Calu3 (cell line): ENCODE measurements around the gene TENM3. TPM values are rescaled to one million over a fixed set of nuclear protein-coding genes. Genes with fewer than 3 reads are reported as not detected.

Experiments used
- BruUV-seq: library from RNA; stranded (reverse); fragments of 400-500 nt; replicated peaks from 2 replicates; lab custom pipeline; 2021; lab: Mats Ljungman, UMichigan
- CTCF ChIA-PET: fragments of 300-600 bp; sonication (Branson Sonifier 250); formaldehyde crosslinking; loops from one replicate; lab custom pipeline; 2022; ENCODE audit warnings: antibody characterized with exemption; lab: Charles Lee
- DNase-seq: peaks from one replicate; pipeline ENCODE4 v3.0.0; 2022
- H3K27ac Mint-ChIP-seq: one replicate; pipeline ENCODE4 v1.8.0; 2022; ENCODE audit warnings: mixed read lengths; ENCODE audit not compliant: unreplicated experiment
- H3K27me3 Mint-ChIP-seq: one replicate; pipeline ENCODE4 v1.8.0; 2022; ENCODE audit warnings: mixed read lengths; ENCODE audit not compliant: unreplicated experiment
- H3K36me3 Mint-ChIP-seq: one replicate; pipeline ENCODE4 v1.8.0; 2022; ENCODE audit warnings: mild to moderate bottlenecking, moderate library complexity, mixed read lengths; ENCODE audit not compliant: insufficient read depth, unreplicated experiment
- H3K4me1 Mint-ChIP-seq: one replicate; pipeline ENCODE4 v1.8.0; 2022; ENCODE audit warnings: mild to moderate bottlenecking, low read depth, mixed read lengths; ENCODE audit not compliant: unreplicated experiment
- H3K4me3 Mint-ChIP-seq: one replicate; pipeline ENCODE4 v1.8.0; 2022; ENCODE audit warnings: mild to moderate bottlenecking, low read depth, moderate library complexity, mixed read lengths; ENCODE audit not compliant: unreplicated experiment
- H3K9me3 Mint-ChIP-seq: one replicate; pipeline ENCODE4 v1.8.0; 2022; ENCODE audit warnings: low read depth, mixed read lengths; ENCODE audit not compliant: unreplicated experiment
- intact Hi-C: fragments of 100-400 bp; cut with micrococcal nuclease; formaldehyde crosslinking; loops from one replicate; pipeline ENCODE4 v1.10.0; 2022; ENCODE audit not compliant: unreplicated experiment
- total RNA-seq: library from RNA; stranded (reverse); gene quantifications from 2 replicates; pipeline ENCODE4 v1.2.3, GENCODE V29; 2022
- TF ChIP-seq, protein P1 (sequence below): fragments of 200-600 bp; IDR thresholded peaks from one replicate; pipeline ENCODE4 v1.8.0; 2022; ENCODE audit warnings: antibody characterized with exemption; ENCODE audit not compliant: unreplicated experiment

Gene TENM3
- total RNA-seq, 1 experiment from 2014 or later: 5.9 TPM

DNA sequence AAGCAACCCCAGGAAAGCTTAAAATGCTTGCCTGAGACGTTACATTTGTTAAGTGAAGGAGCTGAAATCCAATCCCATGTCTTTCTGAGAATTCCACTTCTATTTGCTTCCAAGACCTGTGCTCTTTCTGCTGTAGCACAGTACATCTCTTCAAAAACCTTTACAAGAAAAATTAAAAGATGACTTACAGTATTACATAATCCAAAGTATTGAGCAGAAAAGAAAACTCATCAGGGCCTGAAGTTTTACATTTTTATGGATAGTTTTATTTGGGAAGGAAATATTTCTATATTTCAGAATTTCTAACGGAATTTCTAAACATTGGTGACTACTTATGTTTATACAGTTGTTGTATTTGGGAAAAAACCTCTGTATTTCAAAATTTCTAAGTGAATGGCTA lies 276.3 kb downstream of the TENM3 start:
- no peak overlapping the region for H3K27ac Mint-ChIP-seq
- H3K27me3 Mint-ChIP-seq: no peaks in the 10 kb centered on the region
- H3K36me3 Mint-ChIP-seq: no peaks in the 10 kb centered on the region
- DNase-seq: no peak
- H3K4me1 Mint-ChIP-seq: no peaks in the 10 kb centered on the region
- H3K9me3 Mint-ChIP-seq: no peaks in the 10 kb centered on the region
- no peak overlapping the region for H3K4me3 Mint-ChIP-seq
- intact Hi-C loops: no loop called here
- no TSS peak for BruUV-seq
- CTCF ChIA-PET: no interaction called here
- TF ChIP-seq, protein P1, sequence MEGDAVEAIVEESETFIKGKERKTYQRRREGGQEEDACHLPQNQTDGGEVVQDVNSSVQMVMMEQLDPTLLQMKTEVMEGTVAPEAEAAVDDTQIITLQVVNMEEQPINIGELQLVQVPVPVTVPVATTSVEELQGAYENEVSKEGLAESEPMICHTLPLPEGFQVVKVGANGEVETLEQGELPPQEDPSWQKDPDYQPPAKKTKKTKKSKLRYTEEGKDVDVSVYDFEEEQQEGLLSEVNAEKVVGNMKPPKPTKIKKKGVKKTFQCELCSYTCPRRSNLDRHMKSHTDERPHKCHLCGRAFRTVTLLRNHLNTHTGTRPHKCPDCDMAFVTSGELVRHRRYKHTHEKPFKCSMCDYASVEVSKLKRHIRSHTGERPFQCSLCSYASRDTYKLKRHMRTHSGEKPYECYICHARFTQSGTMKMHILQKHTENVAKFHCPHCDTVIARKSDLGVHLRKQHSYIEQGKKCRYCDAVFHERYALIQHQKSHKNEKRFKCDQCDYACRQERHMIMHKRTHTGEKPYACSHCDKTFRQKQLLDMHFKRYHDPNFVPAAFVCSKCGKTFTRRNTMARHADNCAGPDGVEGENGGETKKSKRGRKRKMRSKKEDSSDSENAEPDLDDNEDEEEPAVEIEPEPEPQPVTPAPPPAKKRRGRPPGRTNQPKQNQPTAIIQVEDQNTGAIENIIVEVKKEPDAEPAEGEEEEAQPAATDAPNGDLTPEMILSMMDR: no peak

DNA sequence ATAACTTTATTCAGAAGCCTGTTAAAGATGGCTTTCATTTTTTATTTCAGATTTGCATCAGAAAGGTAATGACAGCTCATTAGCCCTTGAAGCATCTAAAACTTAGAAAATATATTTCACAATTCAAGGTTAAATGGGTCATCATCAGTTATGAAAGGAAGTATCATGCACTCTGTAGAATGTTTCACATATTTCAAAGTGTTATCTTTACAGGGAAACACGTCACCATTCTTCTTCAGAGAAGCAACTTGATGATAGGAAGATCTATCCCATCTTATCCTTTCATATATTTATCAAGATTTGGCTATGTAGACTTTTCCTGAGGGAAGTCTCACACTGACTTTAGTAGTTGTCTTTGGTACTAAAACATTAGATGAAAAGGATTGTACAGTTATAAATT lies 277.8 kb downstream of the TENM3 start:
- no peaks in the 10 kb centered on the region for H3K36me3 Mint-ChIP-seq
- TF ChIP-seq, protein P1: no peak
- intact Hi-C loops: no loop called here

DNA sequence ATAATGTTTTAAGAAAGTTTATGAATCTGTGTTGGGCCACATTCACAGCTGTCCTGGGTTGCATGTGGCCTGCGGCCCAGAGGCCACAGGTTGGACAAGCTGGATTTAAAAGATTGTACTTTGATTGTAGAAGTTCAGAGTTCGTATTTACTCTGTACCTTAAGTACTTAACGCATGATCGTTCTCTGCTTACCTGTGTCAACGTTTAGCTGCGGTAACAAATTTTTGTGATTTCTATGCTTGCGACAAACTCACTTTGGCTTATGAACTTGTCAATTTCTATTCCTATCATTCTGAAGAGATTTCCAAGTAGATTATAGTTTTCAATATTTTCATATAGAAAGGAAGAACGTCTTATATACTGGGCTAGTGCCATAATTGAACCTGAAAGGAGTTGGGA lies 285.6 kb downstream of the TENM3 start:
- CTCF ChIA-PET: no interaction called here
- no peak overlapping the region for H3K27ac Mint-ChIP-seq
- no peak for DNase-seq
- H3K9me3 Mint-ChIP-seq: no peaks in the 10 kb centered on the region
- no TSS peak for BruUV-seq
- H3K36me3 Mint-ChIP-seq: no peaks in the 10 kb centered on the region
- H3K4me1 Mint-ChIP-seq: no peaks in the 10 kb centered on the region
- no peaks in the 10 kb centered on the region for H3K27me3 Mint-ChIP-seq
- H3K4me3 Mint-ChIP-seq: no peak overlapping the region
- TF ChIP-seq, protein P1: no peak
- intact Hi-C loops: no loop called here

More for the DNA sequence above, 277.8 kb downstream of the TENM3 start:
- BruUV-seq: no TSS peak
- DNase-seq: no peak
- H3K27me3 Mint-ChIP-seq: no peaks in the 10 kb centered on the region
- no peaks in the 10 kb centered on the region for H3K4me1 Mint-ChIP-seq
- CTCF ChIA-PET: no interaction called here
- no peak overlapping the region for H3K4me3 Mint-ChIP-seq
- no peaks in the 10 kb centered on the region for H3K9me3 Mint-ChIP-seq
- H3K27ac Mint-ChIP-seq: no peak overlapping the region

DNA sequence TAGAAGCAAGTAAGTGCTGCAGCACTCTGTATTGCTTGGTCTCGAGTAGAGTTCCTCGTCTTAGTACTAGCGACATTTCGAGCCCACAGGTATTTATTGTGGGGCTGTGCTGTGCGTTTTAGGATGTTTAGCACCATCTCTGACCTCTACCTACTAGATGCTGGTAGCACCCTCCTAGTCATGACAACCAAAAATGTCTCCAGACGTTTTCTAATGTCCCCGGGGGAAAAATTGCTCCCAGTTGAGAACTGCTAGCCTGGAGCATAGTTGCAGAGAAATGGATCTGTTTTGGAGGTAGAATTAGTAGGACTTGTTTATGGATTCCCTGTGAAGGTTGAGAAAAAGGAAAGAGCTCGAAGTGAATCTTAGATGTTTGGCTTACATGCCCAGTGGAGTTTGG lies 287.2 kb downstream of the TENM3 start:
- H3K27ac Mint-ChIP-seq: no peak overlapping the region
- no peaks in the 10 kb centered on the region for H3K4me1 Mint-ChIP-seq
- CTCF ChIA-PET: no interaction called here
- no peaks in the 10 kb centered on the region for H3K9me3 Mint-ChIP-seq
- DNase-seq: no peak
- H3K36me3 Mint-ChIP-seq: no peaks in the 10 kb centered on the region
- no peaks in the 10 kb centered on the region for H3K27me3 Mint-ChIP-seq
- BruUV-seq: no TSS peak
- intact Hi-C loops: no loop called here
- H3K4me3 Mint-ChIP-seq: no peak overlapping the region
- TF ChIP-seq, protein P1: no peak
